GM06990 (cell line): Measurements from ENCODE around the gene ZSCAN5B.
"Not testable (repeated sequence)": the region's sequence is repeated elsewhere in the genome, so short reads cannot be mapped to it uniquely, and the experiment has no call there.

ENCODE experiments used
- DNase-seq: peaks from one replicate; pipeline ENCODE4 v3.0.0-alpha.2; 2011; ENCODE audit not compliant: insufficient read length; ENCODE audit errors: extremely low read depth
- H3K27me3 ChIP-seq: replicated peaks from 2 replicates; pipeline ENCODE4 v1.6.0; 2011; ENCODE audit warnings: low read length; ENCODE audit not compliant: control insufficient read depth, insufficient read depth
- H3K36me3 ChIP-seq: 2 replicates; pipeline ENCODE4 v1.5.1; 2011; ENCODE audit warnings: low read length; ENCODE audit not compliant: control insufficient read depth, insufficient read depth
- H3K4me3 ChIP-seq: replicated peaks from 2 replicates; pipeline ENCODE4 v1.5.1; 2011; ENCODE audit warnings: low read depth, mild to moderate bottlenecking, control low read depth, low read length
- CTCF ChIP-seq: IDR thresholded peaks from 2 replicates; pipeline ENCODE4 v1.5.1; 2011; ENCODE audit warnings: low read length, control low read depth, mild to moderate bottlenecking, inconsistent platforms; ENCODE audit not compliant: insufficient read depth, poor library complexity, severe bottlenecking

The ZSCAN5B gene

GRCh38 chr19:56152644-56153043 is 44.9 kb downstream of the ZSCAN5B start:
- H3K27me3 ChIP-seq = no peaks in the 10 kb centered on the region
- no peak for DNase-seq
- no peak for TF ChIP-seq CTCF
- H3K36me3 ChIP-seq = peaks cover 18% of the 10 kb centered on the region
- no peak overlapping the region for H3K4me3 ChIP-seq

GRCh38 chr19:56150358-56150757 is 47.2 kb downstream of the ZSCAN5B start:
- TF ChIP-seq CTCF = no peak
- Histone ChIP-seq H3K36me3 (peaks cover 22% of the 10 kb centered on the region), H3K4me3 (no peak overlapping the region), H3K27me3 (no peaks in the 10 kb centered on the region)
- DNase-seq = no peak

GRCh38 chr19:56149656-56150038 is 47.9 kb downstream of the ZSCAN5B start:
- peaks cover 19% of the 10 kb centered on the region for H3K36me3 ChIP-seq
- TF ChIP-seq CTCF = no peak
- H3K27me3 ChIP-seq = no peaks in the 10 kb centered on the region
- H3K4me3 ChIP-seq = no peak overlapping the region
- DNase-seq = no peak

GRCh38 chr19:56148955-56149655 is 48.5 kb downstream of the ZSCAN5B start:
- H3K27me3 ChIP-seq, H3K4me3 ChIP-seq, DNase-seq: not testable (repeated sequence)
- H3K36me3 ChIP-seq = peaks cover 17% of the 10 kb centered on the region

- no peaks in the 10 kb centered on the region for H3K27me3 ChIP-seq
- H3K36me3 ChIP-seq = peaks cover 15% of the 10 kb centered on the region
- no peak overlapping the region for H3K4me3 ChIP-seq
- TF ChIP-seq CTCF = no peak
- DNase-seq = no peak
Observed at GRCh38 chr19:56148096-56148495, 49.5 kb downstream of the ZSCAN5B start.

GRCh38 chr19:56147307-56147706 is 50.3 kb downstream of the ZSCAN5B start:
- TF ChIP-seq CTCF = no peak
- Histone ChIP-seq H3K36me3 (peaks cover 15% of the 10 kb centered on the region), H3K4me3 (no peak overlapping the region), H3K27me3 (no peaks in the 10 kb centered on the region)
- DNase-seq = no peak
